Upper lobe of right lung (tissue), 1 donor: ENCODE data around the gene UBE2QL1. TPM values are rescaled to one million over a fixed set of nuclear protein-coding genes. Genes with fewer than 3 reads are reported as not detected.

Source experiments
- ATAC-seq: fragments of 200-7000 bp; cut with Tn5 transposase; one replicate; pipeline ENCODE4 v1.9.1; 2020; ENCODE audit warnings: mild to moderate bottlenecking, moderate library complexity
- DNase-seq: peaks from one replicate; pipeline ENCODE4 v3.0.0-alpha.2; 2020
- H3K27ac ChIP-seq: fragments of 200-600 bp; one replicate; pipeline ENCODE4 v1.8.0; 2022
- H3K27me3 ChIP-seq: fragments of 200-600 bp; one replicate; pipeline ENCODE4 v1.8.0; 2022; ENCODE audit warnings: mild to moderate bottlenecking
- H3K36me3 ChIP-seq: fragments of 200-600 bp; one replicate; pipeline ENCODE4 v1.8.0; 2022
- H3K4me1 ChIP-seq: fragments of 200-600 bp; one replicate; pipeline ENCODE4 v1.8.0; 2022
- H3K4me3 ChIP-seq: fragments of 200-600 bp; one replicate; pipeline ENCODE4 v1.8.0; 2022; ENCODE audit warnings: mild to moderate bottlenecking
- H3K9me3 ChIP-seq: fragments of 200-600 bp; one replicate; pipeline ENCODE4 v1.8.0; 2022
- intact Hi-C: fragments of 100-400 bp; cut with DNase I; formaldehyde crosslinking; loops from one replicate; pipeline ENCODE4 v1.11.0; 2022
- total RNA-seq: library from RNA; stranded (reverse); fragmentation: NEBNext Ultra II Directional; extraction: Animal tissue kit (Norgen Biotek cat#: 25700); gene quantifications from one replicate; pipeline ENCODE4 v1.2.1, GENCODE V29; 2021
- TF ChIP-seq, protein P1 (sequence below): fragments of 200-600 bp; IDR thresholded peaks from one replicate; pipeline ENCODE4 v1.8.0; 2022; ENCODE audit warnings: antibody characterized with exemption
- donor health status: DM: no; HTN: yes; CAD: no; lungs with severe emphysema.

The UBE2QL1 gene
- total RNA-seq, 1 donor from 2014 or later = not detected

- Histone ChIP-seq H3K4me1 (no peaks in the 10 kb centered on the region), H3K27me3 (peaks cover 5% of the 10 kb centered on the region), H3K9me3 (no peaks in the 10 kb centered on the region), H3K36me3 (no peaks in the 10 kb centered on the region), H3K27ac (no peak overlapping the region), H3K4me3 (no peak overlapping the region)
- DNase-seq = no peak
- TF ChIP-seq, protein P1, sequence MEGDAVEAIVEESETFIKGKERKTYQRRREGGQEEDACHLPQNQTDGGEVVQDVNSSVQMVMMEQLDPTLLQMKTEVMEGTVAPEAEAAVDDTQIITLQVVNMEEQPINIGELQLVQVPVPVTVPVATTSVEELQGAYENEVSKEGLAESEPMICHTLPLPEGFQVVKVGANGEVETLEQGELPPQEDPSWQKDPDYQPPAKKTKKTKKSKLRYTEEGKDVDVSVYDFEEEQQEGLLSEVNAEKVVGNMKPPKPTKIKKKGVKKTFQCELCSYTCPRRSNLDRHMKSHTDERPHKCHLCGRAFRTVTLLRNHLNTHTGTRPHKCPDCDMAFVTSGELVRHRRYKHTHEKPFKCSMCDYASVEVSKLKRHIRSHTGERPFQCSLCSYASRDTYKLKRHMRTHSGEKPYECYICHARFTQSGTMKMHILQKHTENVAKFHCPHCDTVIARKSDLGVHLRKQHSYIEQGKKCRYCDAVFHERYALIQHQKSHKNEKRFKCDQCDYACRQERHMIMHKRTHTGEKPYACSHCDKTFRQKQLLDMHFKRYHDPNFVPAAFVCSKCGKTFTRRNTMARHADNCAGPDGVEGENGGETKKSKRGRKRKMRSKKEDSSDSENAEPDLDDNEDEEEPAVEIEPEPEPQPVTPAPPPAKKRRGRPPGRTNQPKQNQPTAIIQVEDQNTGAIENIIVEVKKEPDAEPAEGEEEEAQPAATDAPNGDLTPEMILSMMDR = no peak
- intact Hi-C loops = no loop called here
- no peak for ATAC-seq
These were observed 14.0 kb downstream of the UBE2QL1 start for GRCh38 chr5:6462671-6463070.

- TF ChIP-seq, protein P1 = no peak
- H3K4me3 ChIP-seq = no peak overlapping the region
- H3K36me3 ChIP-seq = no peaks in the 10 kb centered on the region
- H3K27me3 ChIP-seq = peaks cover 15% of the 10 kb centered on the region
- H3K27ac ChIP-seq = no peak overlapping the region
- no peak for DNase-seq
- intact Hi-C loops = no loop called here
- no peaks in the 10 kb centered on the region for H3K4me1 ChIP-seq
- ATAC-seq = no peak
- H3K9me3 ChIP-seq = no peaks in the 10 kb centered on the region
These were observed 15.8 kb downstream of the UBE2QL1 start for GRCh38 chr5:6464441-6464840.

- no peaks in the 10 kb centered on the region for H3K9me3 ChIP-seq
- no peak overlapping the region for H3K4me3 ChIP-seq
- TF ChIP-seq, protein P1 = no peak
- H3K27ac ChIP-seq = no peak overlapping the region
- H3K4me1 ChIP-seq = no peaks in the 10 kb centered on the region
- ATAC-seq = peak; percentile 26
- intact Hi-C loops = no loop called here
- no peaks in the 10 kb centered on the region for H3K36me3 ChIP-seq
- peaks cover 15% of the 10 kb centered on the region for H3K27me3 ChIP-seq
- DNase-seq = no peak
These were observed 17.5 kb downstream of the UBE2QL1 start for GRCh38 chr5:6465831-6466790.

GRCh38 chr5:6466975-6467567 is 18.4 kb downstream of the UBE2QL1 start:
- H3K4me1 ChIP-seq = no peaks in the 10 kb centered on the region
- intact Hi-C loops = no loop called here
- no peak for ATAC-seq
- no peaks in the 10 kb centered on the region for H3K9me3 ChIP-seq
- no peak for DNase-seq
- peaks cover 15% of the 10 kb centered on the region for H3K27me3 ChIP-seq
- H3K36me3 ChIP-seq = no peaks in the 10 kb centered on the region
- no peak overlapping the region for H3K4me3 ChIP-seq
- H3K27ac ChIP-seq = no peak overlapping the region
- TF ChIP-seq, protein P1 = no peak

GRCh38 chr5:6467591-6467990 is 18.9 kb downstream of the UBE2QL1 start:
- DNase-seq = no peak
- no peak for ATAC-seq
- Histone ChIP-seq H3K36me3 (no peaks in the 10 kb centered on the region), H3K4me3 (no peak overlapping the region), H3K27me3 (peaks cover 15% of the 10 kb centered on the region), H3K4me1 (no peaks in the 10 kb centered on the region), H3K27ac (no peak overlapping the region), H3K9me3 (no peaks in the 10 kb centered on the region)
- intact Hi-C loops = no loop called here
- TF ChIP-seq, protein P1 = no peak
